GM10847 (cell line): ENCODE data around the gene ORC4.
A peak's percentile ranks its signal among the peaks of the same experiment; 100 is the strongest.

Experiments used
- POLR2A ChIP-seq: IDR thresholded peaks from 2 replicates; pipeline ENCODE4 v1.6.1; 2011; ENCODE audit not compliant: insufficient read length; ENCODE audit errors: extremely low read depth

Gene ORC4

GRCh38 chr2:148020111-148021058 lies at the start of gene ORC4:
TSS of gene ORC4 (minus strand) at chr2:148020737. CDS start at chr2:147975958, 44,779 bp downstream.
- TF ChIP-seq POLR2A: peak; percentile 57

- no peak for TF ChIP-seq POLR2A
Observed at GRCh38 chr2:148067801-148068200, 47.3 kb upstream of the ORC4 start.

GRCh38 chr2:148065936-148066335 lies 45.4 kb upstream of the ORC4 start:
- TF ChIP-seq POLR2A: no peak

- no peak for TF ChIP-seq POLR2A
Observed at GRCh38 chr2:148063633-148064032, 43.1 kb upstream of the ORC4 start.

- no peak for TF ChIP-seq POLR2A
Observed at GRCh38 chr2:148058641-148059040, 38.1 kb upstream of the ORC4 start.

GRCh38 chr2:148052687-148053086 lies 32.1 kb upstream of the ORC4 start:
- TF ChIP-seq POLR2A: no peak

- no peak for TF ChIP-seq POLR2A
Observed at GRCh38 chr2:148049284-148049683, 28.7 kb upstream of the ORC4 start.

- TF ChIP-seq POLR2A: no peak
Observed at GRCh38 chr2:148048475-148049221, 28.1 kb upstream of the ORC4 start.

GRCh38 chr2:148046802-148047201 lies 26.3 kb upstream of the ORC4 start:
- no peak for TF ChIP-seq POLR2A

- TF ChIP-seq POLR2A: no peak
Observed at GRCh38 chr2:148044322-148044721, 23.8 kb upstream of the ORC4 start.

GRCh38 chr2:148042219-148042618 lies 21.7 kb upstream of the ORC4 start:
- TF ChIP-seq POLR2A: no peak

- no peak for TF ChIP-seq POLR2A
Observed at GRCh38 chr2:148039783-148040182, 19.2 kb upstream of the ORC4 start.

- TF ChIP-seq POLR2A: no peak
Observed at GRCh38 chr2:148032215-148032614, 11.7 kb upstream of the ORC4 start.

- no peak for TF ChIP-seq POLR2A
Observed at GRCh38 chr2:148031152-148031551, 10.6 kb upstream of the ORC4 start.

- TF ChIP-seq POLR2A: no peak
Observed at GRCh38 chr2:148028781-148029180, 8.2 kb upstream of the ORC4 start.

- no peak for TF ChIP-seq POLR2A
Observed at GRCh38 chr2:148027822-148028221, 7.3 kb upstream of the ORC4 start.
